Endothelial cell of umbilical vein (primary cell): Measurements from ENCODE around the gene CARD9.

ENCODE experiments used
- EZH2 ChIP-seq: IDR thresholded peaks from 2 replicates; pipeline ENCODE4 v1.6.1; 2012; ENCODE audit warnings: borderline replicate concordance, low read depth, mild to moderate bottlenecking, moderate library complexity, low read length, inconsistent platforms; ENCODE audit not compliant: severe bottlenecking
- MYC ChIP-seq: IDR thresholded peaks from one replicate; pipeline ENCODE4 v1.6.1; 2011; ENCODE audit warnings: mild to moderate bottlenecking, low read depth, low read length
- POLR2A ChIP-seq: IDR thresholded peaks from 2 replicates; pipeline ENCODE4 v1.6.1; 2012; ENCODE audit warnings: low read depth, mild to moderate bottlenecking, control low read depth, low read length
- POLR2AphosphoS5 ChIP-seq: IDR thresholded peaks from 2 replicates; pipeline ENCODE4 v1.6.1; 2012; ENCODE audit warnings: low read depth, mild to moderate bottlenecking, control low read depth, low read length, moderate library complexity; ENCODE audit not compliant: insufficient read depth
- TF ChIP-seq, protein P1 (sequence below), 2 donors: IDR thresholded peaks; 1 replicate in 1 of 2; 2 replicates in 1 of 2; pipeline ENCODE4 v1.5.1; 2011; ENCODE audit warnings: low read length in 2 of 2, mild to moderate bottlenecking in 2 of 2, moderate library complexity in 2 of 2, control low read depth in 1 of 2, inconsistent platforms in 1 of 2, low read depth in 1 of 2; ENCODE audit not compliant: insufficient read depth in 1 of 2; ENCODE audit errors: extremely low read depth in 1 of 2

GRCh38 chr9:136407911-136408310 is 34.4 kb upstream of the CARD9 start:
- no peak for TF ChIP-seq POLR2AphosphoS5
- TF ChIP-seq, protein P1, sequence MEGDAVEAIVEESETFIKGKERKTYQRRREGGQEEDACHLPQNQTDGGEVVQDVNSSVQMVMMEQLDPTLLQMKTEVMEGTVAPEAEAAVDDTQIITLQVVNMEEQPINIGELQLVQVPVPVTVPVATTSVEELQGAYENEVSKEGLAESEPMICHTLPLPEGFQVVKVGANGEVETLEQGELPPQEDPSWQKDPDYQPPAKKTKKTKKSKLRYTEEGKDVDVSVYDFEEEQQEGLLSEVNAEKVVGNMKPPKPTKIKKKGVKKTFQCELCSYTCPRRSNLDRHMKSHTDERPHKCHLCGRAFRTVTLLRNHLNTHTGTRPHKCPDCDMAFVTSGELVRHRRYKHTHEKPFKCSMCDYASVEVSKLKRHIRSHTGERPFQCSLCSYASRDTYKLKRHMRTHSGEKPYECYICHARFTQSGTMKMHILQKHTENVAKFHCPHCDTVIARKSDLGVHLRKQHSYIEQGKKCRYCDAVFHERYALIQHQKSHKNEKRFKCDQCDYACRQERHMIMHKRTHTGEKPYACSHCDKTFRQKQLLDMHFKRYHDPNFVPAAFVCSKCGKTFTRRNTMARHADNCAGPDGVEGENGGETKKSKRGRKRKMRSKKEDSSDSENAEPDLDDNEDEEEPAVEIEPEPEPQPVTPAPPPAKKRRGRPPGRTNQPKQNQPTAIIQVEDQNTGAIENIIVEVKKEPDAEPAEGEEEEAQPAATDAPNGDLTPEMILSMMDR (IDR thresholded peaks at IDR 0.05; ENCODE audit: extremely low read depth in 1 of 2, insufficient read depth in 1 of 2, low read depth in 1 of 2, low read length in 2 of 2) = no peak
- TF ChIP-seq MYC = no peak
- TF ChIP-seq EZH2 = no peak
- no peak for TF ChIP-seq POLR2A
